Activated CD4-positive, alpha-beta T cell treated with anti-CD3 and anti-CD28 coated beads, Interleukin-2, amount 50 U/mL, for 16 hours (primary cell): Measurements from ENCODE around the gene GRIN2C.

Source experiments
- DNase-seq: peaks from one replicate; pipeline ENCODE4 v3.0.0-alpha.2; 2020

The GRIN2C gene

DNA sequence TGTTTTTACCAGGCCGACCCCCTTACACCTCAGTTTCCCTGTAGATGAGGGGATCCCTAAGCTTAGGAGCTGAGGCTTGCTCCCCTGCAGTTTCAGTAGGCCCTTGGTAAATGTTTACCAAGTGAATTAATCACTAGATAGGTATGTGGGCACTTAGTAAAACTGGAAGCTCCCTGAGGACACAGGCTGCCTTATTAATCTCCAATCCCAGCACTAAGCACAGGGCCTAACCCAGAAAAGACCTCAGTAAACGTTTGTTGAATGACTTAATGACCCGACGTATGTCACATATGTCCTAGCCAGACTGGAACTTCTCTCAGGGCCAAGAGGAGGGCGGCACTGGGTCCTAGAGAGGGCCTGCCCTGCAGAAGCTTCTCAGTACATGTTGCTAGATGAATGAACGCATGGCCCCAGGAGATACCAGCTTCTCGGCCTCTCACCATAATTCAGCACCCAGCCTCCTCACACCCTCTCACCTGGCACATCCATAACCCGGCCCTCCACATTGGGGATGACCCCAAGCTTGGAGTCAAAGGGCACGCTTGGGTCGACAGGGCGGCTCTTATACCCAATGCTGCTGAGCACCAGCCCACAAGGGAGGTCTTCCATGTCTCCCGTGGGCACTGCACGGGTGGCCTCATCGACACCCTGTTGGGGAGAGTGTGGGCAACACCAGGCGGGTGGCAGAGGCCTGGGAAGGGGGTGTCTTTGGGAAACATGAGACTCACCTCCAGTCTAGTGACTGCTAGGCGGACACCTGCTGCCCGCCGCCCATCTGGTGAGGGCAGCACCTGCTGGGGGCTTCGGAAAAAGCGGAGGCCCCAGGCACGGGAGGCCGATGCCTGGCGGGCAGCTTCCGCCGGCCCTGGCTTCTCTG is 4.0 kb upstream of the GRIN2C start:
- DNase-seq = no peak

DNA sequence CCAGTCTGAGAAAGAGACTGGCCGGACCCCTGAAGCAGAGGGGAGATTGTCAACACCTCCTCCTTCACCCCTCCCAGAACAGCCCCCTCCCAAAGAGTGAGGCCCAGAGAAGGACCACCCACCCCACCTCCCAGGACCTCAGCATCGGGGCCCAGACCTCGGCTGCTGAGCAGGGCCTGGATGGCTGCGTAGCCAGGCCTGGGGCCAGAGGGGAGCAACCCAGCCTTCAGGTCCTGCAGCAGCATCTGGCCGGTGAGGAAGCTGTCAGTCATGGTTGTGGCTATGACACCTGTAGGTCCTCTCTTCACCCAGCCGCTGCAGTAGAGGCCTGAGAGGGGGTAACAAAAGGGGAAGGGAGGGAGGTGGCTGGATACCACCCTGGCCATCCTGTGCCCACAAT is 3.2 kb upstream of the GRIN2C start:
- no peak for DNase-seq

DNA sequence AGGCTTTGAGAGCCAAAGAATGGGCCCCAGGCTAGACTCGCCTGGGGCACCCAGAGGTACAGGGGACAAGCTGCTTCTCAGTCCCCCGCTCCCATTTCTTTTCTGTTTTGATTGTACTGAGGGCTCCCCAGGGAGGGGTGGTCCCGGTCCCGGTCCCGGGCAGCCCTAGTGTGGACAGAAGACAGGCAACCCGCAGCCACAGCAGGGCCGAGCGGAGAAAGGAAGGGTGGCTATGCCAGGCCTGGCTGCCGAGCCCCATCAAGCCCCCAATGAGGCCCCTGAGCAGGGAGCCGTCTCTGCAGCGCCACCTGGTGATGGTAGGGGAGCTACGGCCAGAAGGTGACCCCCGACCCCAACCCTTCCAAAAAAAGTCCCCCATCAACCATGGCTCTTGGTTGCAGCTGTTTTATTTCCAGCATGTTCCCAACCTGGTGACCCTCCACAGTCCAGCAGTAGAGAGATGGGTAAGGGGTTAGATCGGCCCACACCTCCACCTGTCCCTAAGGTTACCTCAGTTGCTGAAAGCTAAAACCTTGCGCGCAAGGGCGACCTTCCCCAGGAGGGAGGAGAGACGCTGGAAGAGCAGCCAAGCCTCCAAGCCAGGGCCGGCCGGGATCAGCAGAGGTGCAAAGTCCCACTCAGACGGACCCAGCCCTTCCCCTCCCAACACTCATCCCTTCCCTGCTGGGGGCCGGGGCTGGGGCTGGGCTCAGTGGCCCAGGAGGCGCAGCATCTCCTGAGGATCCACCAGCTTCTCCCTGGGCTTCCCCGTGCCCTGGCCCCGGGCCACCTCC is 2.6 kb upstream of the GRIN2C start:
- peak; percentile 58 for DNase-seq

DNA sequence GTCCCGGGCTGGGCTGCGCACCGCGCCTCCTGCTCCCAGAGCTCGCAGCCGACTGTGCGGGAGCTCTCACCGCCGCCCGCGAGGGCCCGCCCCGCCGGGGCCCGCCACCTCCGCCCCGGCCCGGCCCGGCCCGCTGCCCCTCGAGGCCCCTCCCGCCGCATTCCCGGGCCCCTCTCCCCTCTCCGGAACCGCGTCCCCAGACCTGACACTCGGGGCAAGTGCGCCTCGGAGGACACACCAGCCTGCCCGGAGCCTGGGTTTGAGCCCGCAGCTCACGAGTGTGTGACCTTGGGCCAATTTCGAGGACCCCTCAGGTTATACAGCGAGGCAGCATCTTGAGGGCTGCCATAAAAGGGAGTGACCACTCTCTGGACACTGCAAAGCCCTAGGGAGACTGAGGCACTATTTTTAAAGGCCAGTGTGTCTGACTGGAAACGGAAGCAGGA is 2.0 kb upstream of the GRIN2C start:
- DNase-seq = no peak

DNA sequence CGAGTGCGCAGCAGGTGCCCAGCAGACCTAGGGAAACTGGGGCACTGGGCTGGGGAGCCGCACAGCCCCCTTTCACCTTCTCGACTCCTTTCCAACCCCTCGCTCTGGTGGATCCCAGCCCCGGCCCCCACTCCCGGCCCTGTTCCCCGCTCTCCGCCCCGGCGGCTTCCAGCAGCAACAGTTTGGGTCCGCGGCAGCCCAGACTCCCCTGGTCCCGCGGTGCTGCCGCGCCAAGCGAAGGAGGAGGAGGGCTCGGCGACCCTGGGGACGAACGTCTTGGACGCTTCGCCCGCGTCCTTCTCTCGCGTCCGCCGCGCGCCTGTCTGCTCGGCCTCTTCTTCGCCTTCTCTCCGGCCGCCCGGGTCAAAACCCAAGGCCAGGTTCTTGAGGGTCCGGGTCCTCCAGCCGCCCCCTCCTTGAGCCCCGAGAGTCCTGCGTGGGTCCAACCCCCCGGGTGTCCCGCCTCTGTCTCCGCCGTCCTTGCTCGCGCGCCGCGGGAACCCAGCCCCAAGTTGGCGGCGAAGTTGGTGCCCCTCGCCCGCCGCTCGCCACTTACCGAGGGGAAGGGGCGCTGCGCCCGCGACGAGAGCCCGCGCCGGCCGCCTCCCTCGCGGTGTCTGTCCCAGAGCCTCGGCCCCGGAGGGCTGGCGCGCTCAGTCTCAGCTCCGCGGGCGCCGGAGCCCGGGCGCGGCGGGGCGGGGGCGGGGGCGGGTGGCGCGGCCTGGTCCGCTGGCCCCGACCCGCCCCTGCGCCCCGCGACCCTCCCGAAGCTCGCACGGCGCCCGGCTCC is 1.4 kb upstream of the GRIN2C start:
- DNase-seq = no peak

DNA sequence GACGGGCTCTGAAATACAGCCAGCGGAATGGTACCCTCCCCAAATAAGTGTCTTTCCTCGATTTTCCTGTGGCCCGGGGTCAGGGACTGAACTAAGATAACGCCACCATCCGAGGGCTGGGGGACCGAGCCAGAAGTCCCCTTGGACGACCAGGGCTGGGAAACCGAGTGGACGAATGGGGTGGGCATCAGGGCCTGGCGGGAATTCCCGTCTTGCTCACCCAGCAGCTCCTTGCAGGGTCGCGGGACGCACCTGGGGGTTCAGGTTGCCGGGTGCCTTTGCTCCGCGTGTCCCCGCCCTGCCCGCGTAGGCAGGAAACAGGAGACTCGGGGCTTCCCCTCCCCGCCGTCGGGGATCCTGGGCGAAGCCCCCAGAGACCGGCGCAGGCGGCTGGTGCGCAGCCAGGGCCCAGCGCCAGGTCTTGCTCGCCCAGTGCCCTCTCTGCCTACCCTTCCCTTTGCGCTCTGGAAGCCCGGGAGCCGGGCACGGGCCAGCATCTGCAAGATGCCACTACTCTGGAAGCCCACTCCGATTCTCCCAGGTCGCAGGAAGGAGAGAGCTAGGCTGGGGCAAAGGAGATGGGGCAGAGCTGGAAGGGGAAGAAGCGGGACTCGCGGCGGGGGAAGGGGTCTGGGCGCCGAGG is 665 bp upstream of the GRIN2C start:
- no peak for DNase-seq

DNA sequence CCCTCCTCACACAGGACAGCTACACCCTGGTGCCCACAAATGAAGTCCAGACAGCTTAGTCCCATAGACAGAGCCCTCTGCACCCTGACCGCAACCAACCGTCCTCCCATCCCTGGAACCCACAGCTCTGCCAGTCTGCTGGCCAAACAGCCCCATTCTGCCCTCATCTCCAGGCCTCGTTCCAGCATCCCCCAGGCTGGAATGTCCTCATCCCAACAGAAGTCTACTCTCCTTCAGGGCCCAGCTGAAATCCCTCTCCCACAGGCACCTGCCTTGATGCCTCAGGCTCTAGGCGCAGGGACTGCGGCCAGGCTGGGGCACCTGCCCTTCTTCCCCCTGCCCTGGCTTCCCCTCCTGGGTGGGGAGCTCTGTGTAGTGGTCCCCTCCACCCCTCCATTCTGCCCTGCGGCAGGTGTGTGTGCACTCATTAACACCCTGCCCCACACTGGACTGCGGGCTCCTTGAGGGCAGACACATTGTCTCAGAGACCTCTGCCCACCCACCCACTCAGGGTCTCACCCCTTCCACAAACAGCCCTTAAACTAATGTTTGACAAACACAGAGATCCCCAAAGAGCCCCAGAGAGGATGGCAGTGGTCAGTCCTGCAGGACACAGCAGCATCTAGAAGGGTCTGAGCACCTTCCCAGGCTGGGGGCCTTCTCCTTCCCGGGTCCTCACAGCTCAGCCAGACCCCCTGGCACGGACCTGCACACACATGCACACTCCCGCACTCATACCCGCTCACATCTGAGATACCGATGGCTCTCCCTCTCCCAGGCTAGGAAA is 820 bp downstream of the GRIN2C start:
- DNase-seq = no peak

DNA sequence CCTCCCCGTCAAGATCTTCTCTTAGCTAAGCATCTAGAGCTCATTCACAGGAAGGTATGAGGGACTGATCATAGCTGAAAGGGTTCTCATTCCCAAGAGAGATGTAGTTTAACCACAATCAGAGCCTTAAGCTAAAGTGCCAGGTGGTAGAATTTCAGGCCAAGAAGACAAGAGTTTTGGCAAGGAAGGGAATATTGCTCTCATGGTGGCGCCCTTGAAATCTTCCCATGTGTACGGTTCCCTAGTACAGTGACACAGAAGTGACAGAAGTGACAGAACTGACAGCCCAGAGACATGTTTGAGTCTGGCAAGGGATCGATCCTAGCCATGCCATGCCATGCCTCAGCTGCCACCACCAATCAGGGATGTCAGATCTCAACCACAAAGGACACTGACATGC is 2.5 kb downstream of the GRIN2C start:
- no peak for DNase-seq

DNA sequence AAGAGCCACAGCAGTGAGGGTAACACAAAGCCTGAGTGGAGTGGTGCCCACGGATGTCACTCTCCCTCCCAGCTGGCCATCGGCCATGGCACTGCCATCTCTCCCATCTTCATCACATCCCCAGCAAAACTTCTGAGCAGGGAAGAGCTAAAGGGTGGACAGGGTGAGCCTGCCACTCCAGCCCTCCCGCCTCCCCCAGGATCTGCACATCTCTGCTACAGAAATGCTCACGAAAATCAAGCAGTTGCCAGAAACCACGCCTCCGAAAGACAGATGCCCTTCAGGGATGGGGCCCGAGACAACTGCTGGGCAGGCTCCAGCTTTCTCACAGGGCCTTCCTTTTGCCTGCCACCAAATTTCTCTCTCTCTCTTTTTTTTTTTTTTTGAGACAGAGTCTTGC is 3.6 kb downstream of the GRIN2C start:
- DNase-seq = no peak

DNA sequence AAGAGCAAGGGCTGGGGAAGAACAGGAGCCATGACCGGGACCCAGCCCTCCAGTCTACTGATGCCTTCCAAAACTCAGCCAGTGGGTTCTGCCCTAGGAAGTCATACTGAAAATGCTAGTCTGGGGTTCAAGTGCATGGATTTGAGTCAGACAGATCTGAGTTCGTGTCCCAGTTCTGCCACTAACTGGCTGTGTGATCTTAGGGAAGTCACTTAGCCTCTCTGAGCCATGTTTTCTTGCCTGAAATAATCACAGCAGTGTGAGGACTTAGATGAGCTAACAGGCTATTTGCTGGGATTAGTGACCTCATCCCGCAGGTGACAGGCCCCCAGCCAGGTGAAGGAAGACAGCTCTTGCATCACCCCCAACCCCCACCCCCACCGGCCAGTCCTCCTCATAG is 4.4 kb downstream of the GRIN2C start:
- DNase-seq = no peak

DNA sequence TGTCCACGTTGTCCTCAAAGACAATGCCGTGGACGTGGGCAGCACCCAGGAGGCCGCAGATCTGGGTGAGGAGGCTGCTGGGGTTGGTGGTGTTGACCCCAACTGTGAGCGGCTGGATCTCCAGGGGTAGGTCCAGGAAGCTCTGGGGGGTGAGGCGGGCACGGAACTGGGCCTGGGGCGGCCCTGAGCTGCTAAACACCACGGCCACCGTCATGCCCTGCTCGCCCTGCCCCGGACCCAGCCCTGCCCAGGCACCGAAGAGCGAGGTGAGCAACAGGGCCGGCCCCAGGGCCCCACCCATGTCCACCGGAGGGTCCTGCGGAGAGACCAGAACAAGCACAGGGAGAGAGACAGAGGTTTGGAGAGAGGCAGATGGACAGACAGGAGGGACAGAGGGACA is 4.9 kb downstream of the GRIN2C start:
- DNase-seq = no peak

DNA sequence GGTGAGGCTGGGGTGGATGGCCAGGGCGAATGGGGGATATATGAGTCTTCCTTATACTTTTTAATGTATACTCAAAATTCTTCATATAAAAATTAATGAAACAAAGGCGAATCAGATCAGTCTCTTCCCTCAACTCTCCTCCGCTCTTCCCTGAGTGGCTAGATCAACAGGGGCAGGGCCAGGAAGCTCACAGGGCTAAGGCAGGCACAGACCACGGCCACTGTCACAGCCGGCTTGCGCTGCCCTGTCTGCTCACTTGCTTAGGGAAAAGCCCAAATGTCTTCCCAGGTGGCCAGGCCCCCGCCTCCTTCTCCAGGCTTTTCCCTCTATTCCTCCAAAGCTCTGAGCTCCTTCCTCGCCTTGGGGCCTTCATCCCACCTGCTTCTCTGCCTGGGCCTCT is 6.0 kb downstream of the GRIN2C start:
- DNase-seq = no peak

DNA sequence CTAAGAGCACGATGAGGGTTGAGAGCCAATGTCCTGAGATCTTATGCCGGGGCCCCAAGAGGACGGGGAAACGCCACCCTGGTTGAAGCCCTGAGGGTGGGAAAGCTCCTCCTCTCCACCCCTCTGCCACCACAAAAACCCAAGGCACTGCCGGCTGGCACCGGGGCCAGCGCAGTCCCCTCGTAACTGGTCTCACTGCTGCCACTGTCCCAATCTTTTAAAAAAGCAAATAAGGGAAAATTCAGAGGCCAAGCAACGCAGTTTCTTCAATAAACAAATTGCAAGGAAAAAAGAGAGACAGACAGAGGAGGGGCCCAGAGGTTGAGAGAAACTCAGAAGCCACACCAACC is 6.7 kb downstream of the GRIN2C start:
- no peak for DNase-seq

DNA sequence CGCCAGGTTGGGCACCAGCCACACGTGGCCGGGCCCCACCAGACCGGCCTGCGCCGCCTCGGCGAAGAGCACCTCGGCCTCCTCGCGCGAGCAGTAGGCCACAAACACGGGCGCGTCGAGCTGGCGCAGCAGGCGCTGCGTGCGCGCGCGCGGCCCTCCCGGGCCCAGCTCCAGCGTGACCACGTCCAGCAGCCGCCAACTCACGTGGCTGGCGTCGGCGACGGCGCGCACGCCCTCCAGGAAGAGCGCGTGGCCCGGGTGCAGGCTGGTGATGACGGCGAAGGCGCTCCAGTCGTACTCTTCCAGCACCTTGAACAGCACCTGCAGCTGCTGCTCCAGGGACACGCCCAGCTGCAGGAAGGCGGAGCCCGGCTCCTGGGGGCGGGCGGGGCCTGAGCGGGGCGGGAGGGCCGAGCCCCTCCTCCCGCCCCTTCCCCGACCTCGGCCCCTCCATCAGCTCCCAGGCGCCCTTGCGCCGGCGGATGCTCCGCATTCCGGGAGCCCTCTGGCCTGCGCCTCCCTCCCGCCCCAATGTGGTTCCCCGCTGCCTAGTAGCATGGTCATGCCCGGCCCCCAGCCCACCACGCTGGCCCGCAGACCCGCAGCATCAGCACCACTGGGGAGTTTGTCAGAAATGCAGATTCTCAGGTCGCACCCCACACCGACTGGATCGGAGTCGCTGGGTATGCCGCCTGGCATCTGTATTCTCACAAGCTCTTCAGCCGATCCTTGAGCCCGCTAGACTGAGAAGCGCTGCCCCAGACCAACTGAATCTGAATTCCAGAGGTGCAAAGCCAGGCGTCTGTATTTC is 7.2 kb downstream of the GRIN2C start:
- DNase-seq = peak; percentile 65

DNA sequence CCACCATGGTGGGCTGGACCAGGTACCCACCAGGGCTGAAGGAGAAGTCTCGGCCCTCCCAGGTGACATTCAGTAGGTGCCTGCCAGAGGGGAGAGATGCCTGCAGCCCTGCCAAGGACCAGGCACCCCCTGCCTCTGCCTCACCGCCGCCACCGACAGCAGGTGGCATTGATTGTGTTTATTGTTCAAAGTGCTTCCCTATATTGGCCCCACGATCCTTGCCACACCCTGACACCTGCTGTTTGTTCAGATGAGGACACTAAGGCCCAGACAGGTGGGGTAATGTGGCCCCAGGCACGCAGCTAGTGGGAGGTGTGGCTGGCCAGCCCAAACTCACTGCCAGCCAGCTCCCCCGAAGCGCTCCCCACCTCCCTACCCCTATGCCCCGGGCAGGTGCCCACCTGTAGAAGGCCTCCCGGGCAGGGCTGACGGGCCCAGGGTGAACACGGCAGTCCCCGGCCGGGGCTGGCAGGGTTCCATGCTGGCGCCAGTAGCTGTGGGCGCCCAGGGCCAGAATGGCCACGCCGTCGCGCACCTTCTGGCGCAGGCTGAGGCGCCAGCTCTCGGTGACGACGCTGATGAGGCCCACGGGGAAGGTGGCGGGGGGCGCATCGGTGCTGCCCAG is 8.0 kb downstream of the GRIN2C start:
- DNase-seq = no peak

DNA sequence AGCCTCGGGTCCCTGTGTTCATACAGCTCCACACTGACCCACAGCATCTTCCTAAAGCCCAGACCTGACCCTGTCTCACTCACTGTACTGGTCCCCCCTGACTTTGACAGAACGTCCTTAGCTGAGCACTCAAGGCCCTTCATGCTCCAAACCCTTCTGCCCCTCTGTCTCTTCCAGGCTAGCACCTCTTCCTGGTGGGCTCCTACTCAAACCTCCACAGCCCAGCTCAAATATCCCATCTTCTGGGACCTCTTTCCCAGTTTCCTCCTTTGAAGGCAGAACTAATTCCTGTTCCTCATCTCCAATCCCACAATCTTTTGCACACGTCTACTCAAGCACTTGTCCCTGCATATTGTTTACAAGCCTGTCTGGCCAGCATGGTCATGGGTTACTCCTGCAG is 8.8 kb downstream of the GRIN2C start:
- DNase-seq = no peak

DNA sequence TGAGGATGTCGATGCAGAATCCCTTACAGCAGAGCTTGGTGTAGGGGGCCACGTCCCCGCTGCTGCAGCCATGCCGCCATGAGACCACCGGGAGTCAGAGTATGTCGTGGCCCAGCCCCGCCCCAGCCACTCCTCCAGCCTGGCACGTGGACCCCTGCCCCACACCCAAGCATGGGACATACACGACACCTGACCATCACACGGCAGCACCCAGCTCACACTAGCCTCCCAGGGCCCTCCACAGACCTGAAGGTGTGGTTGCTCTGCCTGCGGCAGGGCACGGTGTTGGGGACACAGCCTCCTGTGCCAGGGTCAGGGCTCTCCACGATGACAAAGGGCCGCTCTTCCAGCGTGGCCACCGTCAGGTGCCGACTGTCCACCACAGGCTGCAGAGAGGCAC is 9.4 kb downstream of the GRIN2C start:
- no peak for DNase-seq

DNA sequence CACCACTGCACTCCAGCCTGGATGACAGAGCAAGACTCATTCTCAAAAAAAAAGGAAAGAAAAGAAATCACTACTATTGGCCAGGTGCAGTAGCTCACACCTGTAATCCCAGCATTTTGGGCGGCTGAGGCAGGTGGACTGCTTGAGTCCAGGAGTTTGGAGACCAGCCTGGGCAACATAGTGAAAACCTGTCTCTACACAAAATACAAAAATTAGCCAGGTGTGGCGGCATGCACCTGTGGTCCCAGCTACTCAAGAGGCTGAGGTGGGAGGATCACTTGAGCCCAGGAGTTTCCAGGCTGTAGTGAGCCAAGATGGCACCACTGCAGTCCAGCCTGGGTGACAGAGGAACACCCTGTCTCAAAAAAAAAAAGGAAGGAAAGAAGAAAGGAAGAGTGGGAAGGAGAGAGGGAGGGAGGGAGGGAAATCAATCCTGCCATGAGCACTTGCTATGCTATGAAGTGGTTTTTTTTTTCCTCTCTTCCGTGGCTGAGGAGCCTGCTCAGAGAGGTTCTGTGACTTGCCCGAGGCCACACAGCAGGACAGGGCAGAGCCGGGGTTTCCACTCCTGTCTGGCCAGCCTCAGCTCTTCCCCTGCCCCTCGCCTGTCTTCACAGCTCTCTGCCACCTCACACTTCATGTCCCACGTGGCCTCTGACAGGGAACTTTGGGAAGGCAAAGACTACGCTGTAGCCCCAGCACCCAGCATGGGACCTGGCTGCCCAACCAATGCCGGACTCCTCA is 10.9 kb downstream of the GRIN2C start:
- no peak for DNase-seq

DNA sequence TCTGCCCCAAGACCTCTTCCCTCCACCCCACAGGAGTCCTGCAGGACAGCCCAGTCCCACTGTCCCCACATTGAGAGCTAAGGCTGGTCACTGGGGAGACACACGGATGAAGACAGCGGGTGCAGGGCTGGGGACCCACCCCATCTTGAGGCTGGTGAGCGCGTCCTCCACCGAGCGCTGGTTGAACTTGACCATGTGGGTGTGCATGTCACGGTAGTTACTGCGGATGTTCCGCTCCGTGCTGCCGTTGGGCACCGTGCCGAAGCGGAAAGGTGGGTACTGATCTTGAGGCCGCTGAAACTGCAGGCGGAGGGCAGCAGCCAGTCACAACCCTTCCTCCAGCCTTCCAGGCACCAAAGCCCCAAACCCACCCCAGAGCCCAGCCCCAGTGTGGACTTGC is 13.1 kb downstream of the GRIN2C start:
- no peak for DNase-seq

DNA sequence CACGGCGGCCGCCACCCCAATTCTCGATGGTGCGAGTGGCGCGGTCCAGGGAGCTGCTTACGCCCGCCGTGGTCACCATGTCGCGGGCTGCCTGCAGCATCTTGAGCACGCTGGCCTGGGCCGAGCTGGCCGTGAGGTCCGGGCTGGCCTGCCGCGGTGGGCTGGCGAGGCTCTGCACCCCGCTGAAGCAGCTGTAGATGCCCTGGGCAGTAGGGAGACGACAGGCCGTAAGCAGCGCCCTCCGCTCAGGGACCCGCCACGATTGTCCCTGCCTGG is 16.4 kb downstream of the GRIN2C start:
- no peak for DNase-seq
